Neuronal stem cell (in vitro differentiated cells): Measurements from ENCODE around the gene LMTK3.

Experiments
- DNase-seq: peaks from one replicate; pipeline ENCODE4 v3.0.0-alpha.2; 2013; ENCODE audit warnings: low spot score
- H2AFZ ChIP-seq: one replicate; pipeline ENCODE4 v1.6.1; 2013; ENCODE audit warnings: mild to moderate bottlenecking, low read length, inconsistent platforms
- H2AK5ac ChIP-seq: 2 replicates; pipeline ENCODE4 v1.6.1; 2013; ENCODE audit warnings: low read depth, mild to moderate bottlenecking, inconsistent platforms, low read length, moderate library complexity, mixed read lengths
- H2BK120ac ChIP-seq: 2 replicates; pipeline ENCODE4 v1.6.1; 2013; ENCODE audit warnings: low read depth, mild to moderate bottlenecking, inconsistent platforms, low read length, moderate library complexity, mixed read lengths
- H2BK12ac ChIP-seq: one replicate; pipeline ENCODE4 v1.6.1; 2013; ENCODE audit warnings: low read length, inconsistent platforms
- H2BK15ac ChIP-seq: 2 replicates; pipeline ENCODE4 v1.6.1; 2013; ENCODE audit warnings: mild to moderate bottlenecking, low read length, inconsistent platforms, mixed read lengths
- H2BK5ac ChIP-seq: one replicate; pipeline ENCODE4 v1.6.1; 2013; ENCODE audit warnings: inconsistent platforms, mild to moderate bottlenecking, low read length, moderate library complexity
- H3K14ac ChIP-seq: one replicate; pipeline ENCODE4 v1.6.1; 2013; ENCODE audit warnings: low read length, inconsistent platforms
- H3K18ac ChIP-seq: 2 replicates; pipeline ENCODE4 v1.6.1; 2013; ENCODE audit warnings: low read length, inconsistent platforms
- H3K23ac ChIP-seq: 2 replicates; pipeline ENCODE4 v1.6.1; 2013; ENCODE audit warnings: low read depth, mild to moderate bottlenecking, mixed read lengths, low read length, inconsistent platforms; ENCODE audit not compliant: poor library complexity
- H3K27ac ChIP-seq: replicated peaks from 3 replicates; pipeline ENCODE4 v1.5.1; 2013; ENCODE audit warnings: low read length, inconsistent platforms
- H3K27me3 ChIP-seq, 3 experiments: 2 replicates each; pipeline ENCODE4 v1.6.1; 2013; ENCODE audit warnings: low read length in 3 of 3, mild to moderate bottlenecking in 2 of 3, inconsistent platforms in 1 of 3, low read depth in 1 of 3, mixed read lengths in 1 of 3, moderate library complexity in 1 of 3; ENCODE audit not compliant: control insufficient read depth in 3 of 3, insufficient read depth in 3 of 3
- H3K36me3 ChIP-seq, 2 donors: replicated peaks in 1 of 2; 2 replicates each; pipeline ENCODE4 v1.6.1; 2013; ENCODE audit warnings: low read length in 2 of 2; ENCODE audit not compliant: control insufficient read depth in 2 of 2, insufficient read depth in 2 of 2
- H3K4ac ChIP-seq: 2 replicates; pipeline ENCODE4 v1.6.1; 2013; ENCODE audit warnings: inconsistent platforms, mild to moderate bottlenecking, low read length, moderate library complexity
- H3K4me1 ChIP-seq, 2 donors: 1 replicate in 1 of 2; 2 replicates in 1 of 2; pipeline ENCODE4 v1.6.1; 2013; ENCODE audit warnings: low read length in 2 of 2, low read depth in 1 of 2; ENCODE audit not compliant: control insufficient read depth in 2 of 2, insufficient read depth in 1 of 2
- H3K4me2 ChIP-seq: one replicate; pipeline ENCODE4 v1.6.1; 2013; ENCODE audit warnings: mild to moderate bottlenecking, low read length, inconsistent platforms; ENCODE audit not compliant: insufficient read depth, poor library complexity, severe bottlenecking
- H3K4me3 ChIP-seq, 2 donors: 2 replicates each; pipeline ENCODE4 v1.5.1; 2013; ENCODE audit warnings: low read length in 2 of 2, mild to moderate bottlenecking in 2 of 2, inconsistent platforms in 1 of 2, moderate library complexity in 1 of 2
- H3K79me1 ChIP-seq: one replicate; pipeline ENCODE4 v1.6.1; 2013; ENCODE audit warnings: low read depth, mild to moderate bottlenecking, inconsistent platforms, low read length, moderate library complexity
- H3K9ac ChIP-seq: one replicate; pipeline ENCODE4 v1.6.1; 2013; ENCODE audit warnings: mild to moderate bottlenecking, low read depth, low read length, inconsistent platforms; ENCODE audit not compliant: poor library complexity
- H3K9me3 ChIP-seq, 2 donors: replicated peaks in 1 of 2; 2 replicates each; pipeline versions ENCODE3 to v1.6.1; 2013; ENCODE audit warnings: low read length in 2 of 2, mild to moderate bottlenecking in 2 of 2, inconsistent platforms in 1 of 2, low read depth in 1 of 2, mixed read lengths in 1 of 2, moderate library complexity in 1 of 2; ENCODE audit not compliant: control insufficient read depth in 2 of 2, insufficient read depth in 1 of 2
- H4K8ac ChIP-seq: one replicate; pipeline ENCODE4 v1.6.1; 2013; ENCODE audit warnings: low read depth, mild to moderate bottlenecking, inconsistent platforms, low read length, moderate library complexity
- H4K91ac ChIP-seq: one replicate; pipeline ENCODE4 v1.6.1; 2013; ENCODE audit warnings: low read length, low read depth, mild to moderate bottlenecking, inconsistent platforms; ENCODE audit not compliant: poor library complexity
- WGBS, 2 donors: extraction: QIAGEN DNeasy Blood & Tissue Kit; methylation state at CpG; one replicate each; pipeline ENCODE4 v1.1.7; 2013; ENCODE audit warnings: missing lambda C conversion rate in 2 of 2, mixed read lengths in 1 of 2; ENCODE audit not compliant: insufficient read length in 2 of 2, insufficient replicate concordance in 1 of 2; ENCODE audit errors: extremely low coverage in 2 of 2; 5-methylcytosine and 5-hydroxymethylcytosine counted together

LMTK3 gene

DNA sequence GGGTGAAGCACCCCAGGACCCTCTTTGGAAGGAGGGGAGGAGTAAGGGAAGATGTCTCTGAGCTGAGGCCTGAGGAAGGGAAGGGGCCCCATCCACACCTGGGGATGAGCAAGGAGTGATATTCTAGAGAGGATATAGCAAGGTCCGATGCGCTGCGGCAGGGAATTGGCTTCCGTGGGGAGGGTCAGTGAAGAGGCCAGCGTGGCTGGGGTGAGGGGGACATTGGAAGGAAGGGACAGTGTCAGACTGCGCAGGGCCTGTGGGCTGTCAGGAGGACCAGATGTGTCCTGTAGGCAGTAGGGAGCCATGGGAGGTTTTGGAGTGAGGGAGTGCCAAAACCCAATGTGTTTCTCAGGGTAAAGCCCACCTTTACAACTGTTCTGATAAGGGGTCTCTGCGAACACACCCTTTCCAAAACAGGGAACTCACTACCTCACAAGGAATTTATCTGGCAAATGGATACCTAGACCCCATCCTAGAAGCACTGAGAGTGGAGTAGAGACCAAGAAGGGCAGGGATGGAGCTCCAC is 3.7 kb downstream of the LMTK3 start:
- Histone ChIP-seq H4K91ac (no peak overlapping the region), H2AFZ (no peak overlapping the region), H3K23ac (no peak overlapping the region), H3K9ac (peak overlapping the region; percentile 50), H3K4me1 (peaks cover 4 to 10% of the 10 kb centered on the region in 2 donors), H3K9me3 (no peaks in the 10 kb centered on the region), H3K4me2 (no peak overlapping the region), H3K14ac (no peak overlapping the region), H2BK15ac (peak overlapping the region; percentile 62), H4K8ac (no peak overlapping the region), H2AK5ac (peak overlapping the region; percentile 87), H2BK5ac (no peak overlapping the region), H2BK12ac (no peak overlapping the region), H3K36me3 (no peaks in the 10 kb centered on the region), H3K79me1 (peaks cover 1% of the 10 kb centered on the region), H2BK120ac (no peak overlapping the region), H3K4me3 (no peak overlapping the region), H3K18ac (no peak overlapping the region), H3K4ac (no peak overlapping the region), H3K27me3 (peaks cover 0 to 21% (median 12%) of the 10 kb centered on the region in 3 experiments), H3K27ac (no peak overlapping the region)
- DNase-seq = no peak
- WGBS, 2 donors = no CpG with 5 or more reads among the region's 7 CpGs

DNA sequence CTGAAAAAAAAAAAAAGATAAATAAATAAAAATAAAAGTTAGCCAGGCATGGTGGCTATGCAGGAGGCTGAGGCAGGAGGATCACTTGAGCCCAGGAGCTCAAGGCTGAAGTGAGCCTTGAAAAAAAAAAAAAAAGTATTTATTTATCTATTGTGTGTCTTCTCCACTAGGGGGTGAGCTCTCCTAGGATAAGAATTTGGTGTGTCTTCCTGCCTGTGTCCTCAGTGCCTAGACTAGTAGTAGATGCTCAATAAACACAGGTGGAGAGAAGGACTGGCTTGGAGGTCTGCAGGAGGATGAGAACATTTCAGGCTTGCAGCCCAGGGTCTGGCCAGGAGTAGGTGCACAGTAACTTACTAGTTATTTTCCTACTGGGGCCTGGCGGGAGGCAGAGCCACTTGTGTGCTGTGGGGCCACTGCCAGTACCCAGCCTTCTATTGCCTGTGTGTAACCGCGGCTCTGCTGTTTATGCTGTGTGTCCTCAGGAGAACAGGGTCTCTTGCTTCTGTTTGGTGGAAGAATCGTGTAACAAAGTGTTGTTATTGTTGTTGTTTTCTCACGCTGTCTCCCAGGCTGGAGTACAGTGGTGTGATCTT is 5.4 kb downstream of the LMTK3 start:
- Histone ChIP-seq H3K18ac (no peak overlapping the region), H3K23ac (no peak overlapping the region), H3K4me3 (no peak overlapping the region), H3K27ac (no peak overlapping the region), H3K14ac (no peak overlapping the region), H2AFZ (no peak overlapping the region), H3K36me3 (no peaks in the 10 kb centered on the region), H3K9ac (no peak overlapping the region), H2BK5ac (no peak overlapping the region), H3K4me2 (no peak overlapping the region), H3K9me3 (peaks cover 0 to 1% of the 10 kb centered on the region in 2 donors), H2AK5ac (no peak overlapping the region), H2BK12ac (no peak overlapping the region), H3K79me1 (peaks cover 1% of the 10 kb centered on the region), H2BK15ac (no peak overlapping the region), H3K4ac (no peak overlapping the region), H4K8ac (no peak overlapping the region), H2BK120ac (no peak overlapping the region), H3K4me1 (peaks cover 0 to 11% of the 10 kb centered on the region in 2 donors), H3K27me3 (peaks cover 0 to 21% (median 2%) of the 10 kb centered on the region in 3 experiments), H4K91ac (no peak overlapping the region)
- no peak for DNase-seq
- WGBS, 2 donors = no CpG with 5 or more reads among the region's 5 CpGs

DNA sequence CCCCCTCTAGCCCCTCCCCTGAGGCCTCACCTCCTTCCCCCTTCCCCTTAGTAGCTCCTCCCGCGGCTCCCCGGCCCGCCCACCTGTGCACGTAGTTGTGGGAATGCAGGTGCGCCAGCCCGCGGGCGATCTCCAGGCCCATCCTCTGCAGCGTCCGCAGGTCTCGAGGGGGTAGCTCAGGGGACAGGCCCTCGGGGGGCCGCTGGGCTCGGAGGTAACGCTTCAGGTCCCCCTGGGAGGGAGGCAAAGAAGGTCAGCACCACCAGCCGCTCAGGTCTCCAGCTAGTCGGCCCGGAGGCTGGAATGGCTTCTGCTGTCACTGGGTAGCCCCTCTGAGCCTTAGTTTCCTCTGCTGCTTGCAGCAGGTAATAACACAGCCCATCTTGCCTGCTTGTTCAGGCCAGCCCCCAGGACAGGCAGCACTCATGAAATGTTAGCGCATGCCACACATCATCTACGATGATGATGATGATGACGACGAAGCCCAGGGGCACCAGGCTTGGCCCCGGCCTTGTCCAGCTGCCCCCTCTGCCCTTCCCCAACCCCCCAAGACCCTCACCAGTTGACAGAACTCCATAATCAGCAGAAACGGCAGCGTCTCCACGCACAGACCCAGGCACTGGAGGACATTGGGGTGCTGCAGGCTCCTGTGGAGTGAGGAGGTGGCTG is 9.2 kb downstream of the LMTK3 start:
- peak overlapping the region; percentile 48 for H3K23ac ChIP-seq
- H3K9ac ChIP-seq = peak overlapping the region; percentile 50
- peak overlapping the region; percentile 95 for H2BK15ac ChIP-seq
- peaks cover 0 to 1% of the 10 kb centered on the region in 2 donors for H3K9me3 ChIP-seq
- no peak overlapping the region for H4K91ac ChIP-seq
- no peak overlapping the region for H3K14ac ChIP-seq
- H3K4me3 ChIP-seq = peak overlapping the region in 1 of 2 donors; percentile 77
- no peak overlapping the region for H4K8ac ChIP-seq
- H2BK12ac ChIP-seq = no peak overlapping the region
- H2AFZ ChIP-seq = peak overlapping the region; percentile 49
- peak overlapping the region; percentile 1 for H2AK5ac ChIP-seq
- peaks cover 0 to 12% of the 10 kb centered on the region in 2 donors for H3K4me1 ChIP-seq
- no CpG with 5 or more reads among the region's 27 CpGs for WGBS, 2 donors
- peak overlapping the region; percentile 98 for H3K4ac ChIP-seq
- H3K4me2 ChIP-seq = peak overlapping the region; percentile 74
- H3K18ac ChIP-seq = peak overlapping the region; percentile 97
- H2BK120ac ChIP-seq = no peak overlapping the region
- H3K79me1 ChIP-seq = no peaks in the 10 kb centered on the region
- no peak overlapping the region for H3K27ac ChIP-seq
- no peaks in the 10 kb centered on the region for H3K36me3 ChIP-seq
- DNase-seq = no peak
- peaks cover 0 to 34% (median 0%) of the 10 kb centered on the region in 3 experiments for H3K27me3 ChIP-seq
- H2BK5ac ChIP-seq = peak overlapping the region; percentile 15
